Measurements from ENCODE around the gene CSPG4. TPM values are rescaled to one million over a fixed set of nuclear protein-coding genes. Genes with fewer than 3 reads are reported as not detected.
"Not testable (repeated sequence)": the region's sequence is repeated elsewhere in the genome, so short reads cannot be mapped to it uniquely, and the experiment has no call there.

Gene CSPG4
- total RNA-seq, 1 donor from 2014 or later = 0.41 TPM

- H3K36me3 Mint-ChIP-seq (ENCODE audit: insufficient read depth); H3K9me3 Mint-ChIP-seq (ENCODE audit: low read depth); H3K4me3 Mint-ChIP-seq (ENCODE audit: low read depth); H3K27ac Mint-ChIP-seq: not testable (repeated sequence)
- DNase-seq (ENCODE audit: low spot score, unreplicated experiment) = peak; percentile 73
- Mint-ChIP-seq H3K4me1 (ENCODE audit: low read depth) (peaks cover 11% of the 10 kb centered on the region), H3K27me3 (peaks cover 22% of the 10 kb centered on the region)
- TF ChIP-seq, protein P1, sequence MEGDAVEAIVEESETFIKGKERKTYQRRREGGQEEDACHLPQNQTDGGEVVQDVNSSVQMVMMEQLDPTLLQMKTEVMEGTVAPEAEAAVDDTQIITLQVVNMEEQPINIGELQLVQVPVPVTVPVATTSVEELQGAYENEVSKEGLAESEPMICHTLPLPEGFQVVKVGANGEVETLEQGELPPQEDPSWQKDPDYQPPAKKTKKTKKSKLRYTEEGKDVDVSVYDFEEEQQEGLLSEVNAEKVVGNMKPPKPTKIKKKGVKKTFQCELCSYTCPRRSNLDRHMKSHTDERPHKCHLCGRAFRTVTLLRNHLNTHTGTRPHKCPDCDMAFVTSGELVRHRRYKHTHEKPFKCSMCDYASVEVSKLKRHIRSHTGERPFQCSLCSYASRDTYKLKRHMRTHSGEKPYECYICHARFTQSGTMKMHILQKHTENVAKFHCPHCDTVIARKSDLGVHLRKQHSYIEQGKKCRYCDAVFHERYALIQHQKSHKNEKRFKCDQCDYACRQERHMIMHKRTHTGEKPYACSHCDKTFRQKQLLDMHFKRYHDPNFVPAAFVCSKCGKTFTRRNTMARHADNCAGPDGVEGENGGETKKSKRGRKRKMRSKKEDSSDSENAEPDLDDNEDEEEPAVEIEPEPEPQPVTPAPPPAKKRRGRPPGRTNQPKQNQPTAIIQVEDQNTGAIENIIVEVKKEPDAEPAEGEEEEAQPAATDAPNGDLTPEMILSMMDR (IDR thresholded peaks at IDR 0.05; ENCODE audit: unreplicated experiment) = peak; percentile 94
These were observed 28.9 kb downstream of the CSPG4 start for GRCh38 chr15:75683646-75684312.

GRCh38 chr15:75682181-75683135 is 30.2 kb downstream of the CSPG4 start:
- TF ChIP-seq, protein P1 (IDR thresholded peaks at IDR 0.05; ENCODE audit: unreplicated experiment) = no peak
- no peak overlapping the region for H3K4me3 Mint-ChIP-seq (ENCODE audit: low read depth)
- H3K27me3 Mint-ChIP-seq = peaks cover 25% of the 10 kb centered on the region
- no peaks in the 10 kb centered on the region for H3K36me3 Mint-ChIP-seq (ENCODE audit: insufficient read depth)
- no peak for DNase-seq (ENCODE audit: low spot score, unreplicated experiment)
- peaks cover 15% of the 10 kb centered on the region for H3K4me1 Mint-ChIP-seq (ENCODE audit: low read depth)
- H3K27ac Mint-ChIP-seq = no peak overlapping the region
- no peaks in the 10 kb centered on the region for H3K9me3 Mint-ChIP-seq (ENCODE audit: low read depth)

- Mint-ChIP-seq H3K9me3 (ENCODE audit: low read depth) (no peaks in the 10 kb centered on the region), H3K36me3 (ENCODE audit: insufficient read depth) (no peaks in the 10 kb centered on the region), H3K27ac (peak overlapping the region; percentile 9), H3K4me1 (ENCODE audit: low read depth) (peaks cover 16% of the 10 kb centered on the region), H3K27me3 (peaks cover 25% of the 10 kb centered on the region), H3K4me3 (ENCODE audit: low read depth) (no peak overlapping the region)
- TF ChIP-seq, protein P1 (IDR thresholded peaks at IDR 0.05; ENCODE audit: unreplicated experiment) = no peak
- no peak for DNase-seq (ENCODE audit: low spot score, unreplicated experiment)
These were observed 32.5 kb downstream of the CSPG4 start for GRCh38 chr15:75680007-75680789.

GRCh38 chr15:75678324-75678690 is 34.3 kb downstream of the CSPG4 start:
- H3K27ac Mint-ChIP-seq; H3K4me3 Mint-ChIP-seq (ENCODE audit: low read depth); H3K36me3 Mint-ChIP-seq (ENCODE audit: insufficient read depth); DNase-seq (ENCODE audit: low spot score, unreplicated experiment); H3K9me3 Mint-ChIP-seq (ENCODE audit: low read depth): not testable (repeated sequence)
- Mint-ChIP-seq H3K27me3 (peaks cover 17% of the 10 kb centered on the region), H3K4me1 (ENCODE audit: low read depth) (peaks cover 23% of the 10 kb centered on the region)

GRCh38 chr15:75677465-75678323 is 35.0 kb downstream of the CSPG4 start:
- H3K36me3 Mint-ChIP-seq (ENCODE audit: insufficient read depth) = no peaks in the 10 kb centered on the region
- H3K4me1 Mint-ChIP-seq (ENCODE audit: low read depth) = peaks cover 29% of the 10 kb centered on the region
- no peak overlapping the region for H3K4me3 Mint-ChIP-seq (ENCODE audit: low read depth)
- no peaks in the 10 kb centered on the region for H3K9me3 Mint-ChIP-seq (ENCODE audit: low read depth)
- no peak overlapping the region for H3K27ac Mint-ChIP-seq
- DNase-seq (ENCODE audit: low spot score, unreplicated experiment) = no peak
- H3K27me3 Mint-ChIP-seq = peaks cover 17% of the 10 kb centered on the region
- TF ChIP-seq, protein P1 (IDR thresholded peaks at IDR 0.05; ENCODE audit: unreplicated experiment) = no peak
